Vagina (tissue), 2 donors: ENCODE data around the gene CTDSPL.

Source experiments
- CTCF ChIP-seq, 3 experiments: fragments of 450-650 bp in 2 of 3; fragments of 200-600 bp in 1 of 3; sonication (generic) in 1 of 3; IDR thresholded peaks; one replicate each; pipeline ENCODE4 v1.5.1; 2017 to 2019; ENCODE audit warnings: antibody characterized with exemption in 3 of 3, mild to moderate bottlenecking in 2 of 3, moderate library complexity in 2 of 3
- POLR2A ChIP-seq, 2 donors: fragments of 450-650 bp; IDR thresholded peaks; one replicate each; pipeline ENCODE4 v1.6.1; 2017; ENCODE audit warnings: antibody characterized with exemption in 2 of 2, mild to moderate bottlenecking in 2 of 2, moderate library complexity in 2 of 2
- POLR2AphosphoS5 ChIP-seq, 2 donors: sonication (generic); formaldehyde crosslinking; IDR thresholded peaks; one replicate each; pipeline ENCODE4 v1.9.0; 2017; ENCODE audit warnings: antibody characterized with exemption in 2 of 2, mild to moderate bottlenecking in 2 of 2, low read depth in 1 of 2; ENCODE audit not compliant: insufficient read depth in 1 of 2

- TF ChIP-seq POLR2AphosphoS5 (IDR thresholded peaks at IDR 0.05; ENCODE audit: insufficient read depth in 1 of 2, low read depth in 1 of 2), result no peak
- TF ChIP-seq CTCF (IDR thresholded peaks at IDR 0.05), result no peak
- TF ChIP-seq POLR2A (IDR thresholded peaks at IDR 0.05), result no peak
Measured at GRCh38 chr3:37946531-37946889, 84.8 kb downstream of the CTDSPL start.
